Omental fat pad (tissue), 4 donors: ENCODE results near the gene PAPSS1. TPM values are rescaled to one million over a fixed set of nuclear protein-coding genes. Genes with fewer than 3 reads are reported as not detected.

Experiments used
- ATAC-seq: fragments of 150-250 bp; one replicate; pipeline ENCODE4 v1.9.1; 2016; ENCODE audit warnings: mild to moderate bottlenecking, moderate library complexity; ENCODE audit not compliant: low FRiP score
- DNase-seq: peaks from one replicate; pipeline ENCODE4 v3.0.0-alpha.2; 2019; ENCODE audit warnings: low spot score
- CTCF ChIP-seq, 3 donors: fragments of 450-650 bp; IDR thresholded peaks; one replicate each; pipeline ENCODE4 v1.5.1; 2016 to 2017; ENCODE audit warnings: antibody characterized with exemption in 3 of 3, mild to moderate bottlenecking in 3 of 3, moderate library complexity in 2 of 3
- total RNA-seq, 4 donors: library from RNA; depleted of rRNA; stranded (reverse); fragments of >200 nt; gene quantifications; one replicate each; pipeline ENCODE4 v1.1.0, GENCODE V29; 2016

Gene PAPSS1
- total RNA-seq, 4 donors from 2014 or later: 29.4 to 41.5 (median 37.6) TPM

GRCh38 chr4:107625391-107625902, 94.6 kb downstream of the PAPSS1 start:
- ATAC-seq (no peak), DNase-seq (no peak)
- no peak for TF ChIP-seq CTCF (IDR thresholded peaks at IDR 0.05)

- DNase-seq (no peak), ATAC-seq (no peak)
- TF ChIP-seq CTCF (IDR thresholded peaks at IDR 0.05): no peak
Observed at GRCh38 chr4:107624024-107624423, 96.0 kb downstream of the PAPSS1 start.

- ATAC-seq (no peak), DNase-seq (no peak)
- TF ChIP-seq CTCF (IDR thresholded peaks at IDR 0.05): no peak
Observed at GRCh38 chr4:107622006-107622405, 98.0 kb downstream of the PAPSS1 start.

- ATAC-seq (no peak), DNase-seq (no peak)
- no peak for TF ChIP-seq CTCF (IDR thresholded peaks at IDR 0.05)
Observed at GRCh38 chr4:107619731-107620130, 100.3 kb downstream of the PAPSS1 start.

- no peak for ATAC-seq
- DNase-seq: no peak
- no peak for TF ChIP-seq CTCF (IDR thresholded peaks at IDR 0.05)
Observed at GRCh38 chr4:107619066-107619465, 101.0 kb downstream of the PAPSS1 start.

- ATAC-seq: no peak
- no peak for TF ChIP-seq CTCF (IDR thresholded peaks at IDR 0.05)
Observed at GRCh38 chr4:107618656-107619055, 101.4 kb downstream of the PAPSS1 start.

GRCh38 chr4:107616838-107617389, 103.1 kb downstream of the PAPSS1 start:
- ATAC-seq: no peak
- DNase-seq: no peak
- TF ChIP-seq CTCF (IDR thresholded peaks at IDR 0.05): no peak

More at GRCh38 chr4:107618656-107619055, 101.4 kb downstream of the PAPSS1 start:
- no peak for DNase-seq
